Prostate gland (tissue), 2 donors: Measurements from ENCODE around the gene KCNJ18. TPM values are rescaled to one million over a fixed set of nuclear protein-coding genes. Genes with fewer than 3 reads are reported as not detected.
"Not testable (repeated sequence)": the region's sequence is repeated elsewhere in the genome, so short reads cannot be mapped to it uniquely, and the experiment has no call there.

Source experiments
- DNase-seq: peaks from one replicate; pipeline ENCODE4 v3.0.0-alpha.2; 2019; ENCODE audit warnings: low spot score
- H3K27ac ChIP-seq, 2 donors: fragments of 200-600 bp; sonication (generic); 2 replicates each; pipeline ENCODE4 v1.5.1; 2017 to 2019
- H3K27me3 ChIP-seq: fragments of 200-600 bp; sonication (generic); replicated peaks from 2 replicates; pipeline ENCODE4 v1.5.1; 2019; ENCODE audit not compliant: insufficient read depth
- H3K36me3 ChIP-seq, 2 donors: fragments of 200-600 bp; sonication (generic); 1 replicate in 1 of 2; 2 replicates in 1 of 2; pipeline versions ENCODE4 v1.5.1 to v1.8.1; 2017 to 2019
- H3K4me1 ChIP-seq: fragments of 200-600 bp; sonication (generic); replicated peaks from 2 replicates; pipeline ENCODE4 v1.5.1; 2019
- H3K4me3 ChIP-seq, 2 donors: fragments of 200-600 bp; sonication (generic); 2 replicates each; pipeline ENCODE4 v1.5.1; 2017 to 2019
- H3K9me3 ChIP-seq: fragments of 200-600 bp; sonication (generic); 2 replicates; pipeline ENCODE4 v1.5.1; 2017
- POLR2A ChIP-seq: fragments of 450-650 bp; IDR thresholded peaks from one replicate; pipeline ENCODE4 v1.6.1; 2016; ENCODE audit warnings: antibody characterized with exemption, mild to moderate bottlenecking
- POLR2AphosphoS5 ChIP-seq: sonication (generic); formaldehyde crosslinking; IDR thresholded peaks from one replicate; pipeline ENCODE4 v1.6.1; 2017; ENCODE audit warnings: antibody characterized with exemption
- WGBS: methylation state at CpG from one replicate; pipeline ENCODE4 v1.1.5; 2018; 5-methylcytosine and 5-hydroxymethylcytosine counted together
- intact Hi-C: fragments of 100-400 bp; cut with DNase I; formaldehyde crosslinking; loops from one replicate; pipeline ENCODE4 v1.14.2; 2022
- total RNA-seq, 2 donors: library from RNA; depleted of rRNA; stranded (reverse); fragments of >200 nt; gene quantifications; one replicate each; pipeline ENCODE4 v1.1.0, GENCODE V29; 2016
- TF ChIP-seq, protein P1 (sequence below), 4 experiments: fragments of 200-600 bp in 2 of 4; fragments of 450-650 bp in 2 of 4; sonication (generic) in 2 of 4; IDR thresholded peaks; 1 replicate in 3 of 4; 2 replicates in 1 of 4; pipeline ENCODE4 v1.5.1; 2016 to 2019; ENCODE audit warnings: antibody characterized with exemption in 4 of 4, mild to moderate bottlenecking in 2 of 4, moderate library complexity in 2 of 4

The KCNJ18 gene
- total RNA-seq, 2 donors from 2014 or later: not detected

DNA sequence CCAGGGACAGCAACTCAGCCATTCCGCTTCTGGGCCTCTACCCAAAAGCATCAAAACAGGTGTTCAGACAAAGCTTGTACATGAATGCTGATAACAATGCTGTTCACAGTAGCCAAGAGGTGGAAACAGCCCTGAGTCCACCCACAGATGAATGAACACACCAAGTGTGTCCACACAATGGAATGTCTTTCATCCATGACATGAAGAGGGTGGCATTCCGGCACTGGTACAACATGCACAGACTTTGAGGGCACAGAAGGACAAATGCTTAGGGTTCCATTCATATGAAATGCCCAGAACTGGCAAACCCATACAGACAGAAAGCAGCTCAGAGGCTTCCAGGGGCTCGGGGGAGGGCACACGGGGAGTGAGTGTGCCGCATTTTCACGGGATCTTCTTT is 49.2 kb downstream of the KCNJ18 start:
- H3K4me1 ChIP-seq, H3K4me3 ChIP-seq, H3K27me3 ChIP-seq, H3K36me3 ChIP-seq, H3K27ac ChIP-seq, intact Hi-C loops, H3K9me3 ChIP-seq, DNase-seq: not testable (repeated sequence)
- WGBS: no CpG with 5 or more reads among the region's 6 CpGs

DNA sequence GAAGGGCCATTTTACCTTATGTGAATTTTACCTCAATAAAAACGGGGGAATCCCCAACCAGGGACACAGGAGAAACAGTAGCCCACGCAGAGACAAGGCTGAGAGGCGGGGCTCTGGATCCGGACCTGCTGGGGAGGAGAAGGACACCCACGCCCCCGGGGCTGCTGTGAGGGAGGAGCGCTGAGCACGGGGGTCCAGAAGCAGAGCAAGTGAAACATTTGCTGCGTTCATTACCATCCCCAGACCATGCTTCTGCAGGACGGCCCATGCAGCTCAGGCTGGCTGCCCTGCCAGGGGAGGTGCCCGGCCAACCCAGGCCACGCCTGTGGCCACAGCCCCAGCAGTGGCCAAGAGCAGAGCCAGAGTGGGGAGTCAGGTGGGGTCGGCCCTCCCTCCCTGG is 50.0 kb downstream of the KCNJ18 start:
- no peaks in the 10 kb centered on the region for H3K36me3 ChIP-seq
- H3K4me1 ChIP-seq: no peaks in the 10 kb centered on the region
- DNase-seq: no peak
- H3K27me3 ChIP-seq: no peaks in the 10 kb centered on the region
- no peak overlapping the region for H3K27ac ChIP-seq
- 64% methylated on average over 13 of the region's 13 CpGs for WGBS
- intact Hi-C loops: no loop called here
- H3K9me3 ChIP-seq: no peaks in the 10 kb centered on the region
- TF ChIP-seq, protein P1, sequence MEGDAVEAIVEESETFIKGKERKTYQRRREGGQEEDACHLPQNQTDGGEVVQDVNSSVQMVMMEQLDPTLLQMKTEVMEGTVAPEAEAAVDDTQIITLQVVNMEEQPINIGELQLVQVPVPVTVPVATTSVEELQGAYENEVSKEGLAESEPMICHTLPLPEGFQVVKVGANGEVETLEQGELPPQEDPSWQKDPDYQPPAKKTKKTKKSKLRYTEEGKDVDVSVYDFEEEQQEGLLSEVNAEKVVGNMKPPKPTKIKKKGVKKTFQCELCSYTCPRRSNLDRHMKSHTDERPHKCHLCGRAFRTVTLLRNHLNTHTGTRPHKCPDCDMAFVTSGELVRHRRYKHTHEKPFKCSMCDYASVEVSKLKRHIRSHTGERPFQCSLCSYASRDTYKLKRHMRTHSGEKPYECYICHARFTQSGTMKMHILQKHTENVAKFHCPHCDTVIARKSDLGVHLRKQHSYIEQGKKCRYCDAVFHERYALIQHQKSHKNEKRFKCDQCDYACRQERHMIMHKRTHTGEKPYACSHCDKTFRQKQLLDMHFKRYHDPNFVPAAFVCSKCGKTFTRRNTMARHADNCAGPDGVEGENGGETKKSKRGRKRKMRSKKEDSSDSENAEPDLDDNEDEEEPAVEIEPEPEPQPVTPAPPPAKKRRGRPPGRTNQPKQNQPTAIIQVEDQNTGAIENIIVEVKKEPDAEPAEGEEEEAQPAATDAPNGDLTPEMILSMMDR (IDR thresholded peaks at IDR 0.05): no peak
- TF ChIP-seq POLR2AphosphoS5 (no peak), POLR2A (no peak)
- H3K4me3 ChIP-seq: no peak overlapping the region

DNA sequence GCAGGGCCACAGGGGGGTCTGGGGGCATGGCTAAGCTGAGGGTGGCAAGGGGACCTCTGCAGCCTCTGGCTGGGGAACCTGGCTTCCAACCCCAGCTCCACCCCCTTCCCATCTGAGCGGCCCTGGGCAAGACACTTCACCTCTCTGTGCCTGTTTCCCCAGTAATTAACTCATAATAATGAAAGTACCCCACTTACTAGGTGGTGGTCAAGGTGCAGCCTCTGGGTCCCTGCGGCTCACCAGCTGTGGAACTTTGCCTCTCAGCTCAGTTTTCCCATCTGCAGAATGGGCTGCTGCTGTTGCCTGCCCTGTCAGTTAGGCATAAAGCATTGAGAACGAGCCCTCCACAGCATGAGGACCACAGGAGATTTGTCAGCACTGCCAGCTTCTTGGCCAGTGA is 51.8 kb downstream of the KCNJ18 start:
- H3K9me3 ChIP-seq, intact Hi-C loops, H3K4me3 ChIP-seq, H3K4me1 ChIP-seq, H3K36me3 ChIP-seq, DNase-seq, H3K27me3 ChIP-seq, H3K27ac ChIP-seq: not testable (repeated sequence)
- 77% methylated on average over 2 of the region's 3 CpGs for WGBS

DNA sequence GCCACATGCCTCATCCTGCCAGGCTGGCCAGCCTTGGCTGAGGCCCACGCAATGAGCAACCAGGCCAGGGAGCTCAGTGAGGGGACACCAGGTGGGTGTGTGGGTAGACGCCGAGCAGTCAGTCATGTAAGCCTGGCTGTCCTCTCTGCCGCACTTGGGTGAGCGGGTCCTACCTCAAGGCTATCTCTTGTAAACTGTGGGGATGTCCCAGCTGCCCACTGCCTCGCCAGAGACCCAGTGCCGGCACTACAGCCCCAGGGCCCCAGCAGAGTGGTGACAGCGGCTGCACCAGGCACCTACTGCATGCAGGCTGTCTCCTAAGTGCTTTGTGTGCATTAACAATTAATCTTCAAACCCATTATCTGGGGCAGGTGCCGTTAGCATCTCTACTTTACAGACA is 52.3 kb downstream of the KCNJ18 start:
- H3K27ac ChIP-seq, H3K27me3 ChIP-seq, H3K4me3 ChIP-seq, intact Hi-C loops, H3K4me1 ChIP-seq, H3K9me3 ChIP-seq, H3K36me3 ChIP-seq, DNase-seq: not testable (repeated sequence)
- WGBS: 100% methylated on average over 3 of the region's 9 CpGs

DNA sequence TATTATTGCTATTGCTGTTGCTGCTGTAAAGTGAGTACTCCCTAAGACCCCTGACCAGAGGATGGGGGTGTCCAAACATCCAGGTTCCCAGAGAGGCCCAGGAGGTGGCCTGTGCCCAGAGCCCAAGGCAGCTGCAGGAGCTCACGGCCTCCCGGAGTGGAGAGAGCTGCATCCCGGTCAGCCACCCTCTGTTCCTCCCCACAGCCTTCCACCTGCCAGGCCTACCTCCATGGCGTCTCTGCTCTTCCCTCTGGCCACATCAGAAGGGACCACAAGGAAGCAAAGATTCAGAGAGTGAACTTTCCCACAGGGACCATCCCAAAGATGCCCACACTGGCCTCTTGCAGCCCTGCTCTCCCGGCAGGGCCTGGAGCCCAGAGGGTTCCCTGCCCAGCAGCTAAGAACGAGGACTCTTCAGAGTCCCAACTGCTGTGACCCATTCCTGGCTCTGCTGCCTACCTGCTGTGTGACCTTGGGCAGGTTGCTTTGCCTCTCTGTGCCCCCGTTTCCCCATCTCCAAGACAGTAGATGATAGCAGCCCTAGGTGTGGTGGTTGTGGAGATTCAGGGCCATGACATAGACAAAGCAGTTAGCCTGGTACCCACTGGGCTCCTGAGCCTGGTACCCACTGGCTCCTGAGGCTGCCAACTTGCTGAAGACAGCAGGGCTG is 53.2 kb downstream of the KCNJ18 start:
- H3K4me1 ChIP-seq, H3K27me3 ChIP-seq, H3K4me3 ChIP-seq, H3K9me3 ChIP-seq, H3K27ac ChIP-seq, H3K36me3 ChIP-seq, DNase-seq, intact Hi-C loops: not testable (repeated sequence)
- WGBS: 66% methylated on average over 7 of the region's 7 CpGs

DNA sequence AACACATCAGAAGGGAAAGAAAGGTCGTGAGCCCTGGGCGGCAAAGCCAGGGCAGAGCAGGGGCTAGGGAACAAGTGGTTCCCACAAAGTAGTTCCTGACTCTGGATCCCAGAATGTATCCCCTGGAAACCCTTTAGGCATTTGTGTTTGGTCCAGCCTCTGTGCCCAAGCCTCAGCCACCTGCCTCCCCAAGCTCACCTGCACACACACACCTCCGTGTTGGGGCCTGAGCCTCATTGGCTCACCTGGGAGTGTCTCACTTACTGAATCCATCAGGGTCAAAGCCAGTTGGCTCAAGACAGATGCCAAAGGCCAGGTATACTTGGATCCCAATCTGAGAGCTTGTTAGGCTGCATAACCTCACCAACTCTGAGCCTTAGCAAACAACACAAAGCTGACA is 54.1 kb downstream of the KCNJ18 start:
- H3K4me3 ChIP-seq, intact Hi-C loops, DNase-seq, H3K36me3 ChIP-seq, H3K27ac ChIP-seq, H3K4me1 ChIP-seq, H3K9me3 ChIP-seq, H3K27me3 ChIP-seq: not testable (repeated sequence)
- WGBS: 75% methylated on average over 3 of the region's 3 CpGs

DNA sequence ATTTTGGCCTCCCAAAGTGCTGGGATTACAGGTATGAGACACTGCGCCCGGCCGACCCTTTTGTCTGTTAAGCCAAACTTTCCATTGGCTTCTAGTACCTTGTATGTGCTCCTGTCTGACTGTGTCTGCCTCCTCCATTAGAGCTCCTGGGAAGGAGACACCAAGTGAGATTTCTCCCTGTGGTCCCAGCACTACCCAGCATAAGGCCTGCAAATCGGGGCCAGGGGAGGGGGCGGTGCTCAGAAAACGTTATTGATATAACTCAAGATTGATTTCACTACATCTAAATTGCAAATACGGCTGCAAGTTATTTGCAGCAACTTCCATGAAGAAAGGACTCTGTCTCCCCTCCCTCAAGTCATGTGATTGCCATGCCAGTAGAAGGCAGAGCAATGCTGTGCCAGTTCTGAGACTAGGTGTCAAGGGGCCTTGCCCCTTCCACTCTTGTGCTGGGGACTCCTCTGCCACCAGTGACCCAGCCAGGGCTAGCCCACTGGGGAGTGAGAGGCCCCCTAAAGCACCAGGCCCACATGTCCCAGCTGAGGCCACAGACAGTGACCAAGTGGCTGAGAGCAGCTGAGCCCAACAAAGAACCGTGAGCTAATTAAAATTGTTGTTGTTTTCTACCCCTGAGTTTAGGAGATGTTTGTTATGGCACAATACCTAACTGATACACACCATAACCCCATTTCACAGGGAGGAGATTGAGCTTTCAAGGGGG is 55.0 kb downstream of the KCNJ18 start:
- DNase-seq, H3K4me3 ChIP-seq, H3K9me3 ChIP-seq, H3K27me3 ChIP-seq, intact Hi-C loops, H3K36me3 ChIP-seq, H3K27ac ChIP-seq, H3K4me1 ChIP-seq: not testable (repeated sequence)
- 84% methylated on average over 8 of the region's 8 CpGs for WGBS

DNA sequence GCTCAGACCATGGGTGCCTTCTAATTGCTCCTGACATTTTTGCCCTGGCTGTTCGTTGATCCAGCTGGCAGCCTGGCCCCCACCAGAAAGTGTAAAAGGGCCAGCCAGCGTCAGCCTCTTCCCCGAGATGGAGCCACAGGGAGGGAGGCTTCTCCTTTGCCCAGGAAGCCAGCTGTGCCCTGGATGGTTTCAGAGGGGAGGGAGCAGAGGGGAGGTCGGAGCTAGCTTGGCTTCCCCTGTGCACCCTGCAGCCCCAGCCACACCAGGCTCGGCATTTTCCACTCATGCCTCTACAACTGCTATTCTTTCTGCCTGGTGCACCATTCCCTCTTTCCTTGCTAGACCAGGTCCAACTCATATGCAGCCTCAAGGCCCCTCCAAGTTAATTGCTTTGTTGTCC is 56.4 kb downstream of the KCNJ18 start:
- H3K36me3 ChIP-seq: not testable (repeated sequence)
- WGBS: 68% methylated on average over 5 of the region's 5 CpGs

DNA sequence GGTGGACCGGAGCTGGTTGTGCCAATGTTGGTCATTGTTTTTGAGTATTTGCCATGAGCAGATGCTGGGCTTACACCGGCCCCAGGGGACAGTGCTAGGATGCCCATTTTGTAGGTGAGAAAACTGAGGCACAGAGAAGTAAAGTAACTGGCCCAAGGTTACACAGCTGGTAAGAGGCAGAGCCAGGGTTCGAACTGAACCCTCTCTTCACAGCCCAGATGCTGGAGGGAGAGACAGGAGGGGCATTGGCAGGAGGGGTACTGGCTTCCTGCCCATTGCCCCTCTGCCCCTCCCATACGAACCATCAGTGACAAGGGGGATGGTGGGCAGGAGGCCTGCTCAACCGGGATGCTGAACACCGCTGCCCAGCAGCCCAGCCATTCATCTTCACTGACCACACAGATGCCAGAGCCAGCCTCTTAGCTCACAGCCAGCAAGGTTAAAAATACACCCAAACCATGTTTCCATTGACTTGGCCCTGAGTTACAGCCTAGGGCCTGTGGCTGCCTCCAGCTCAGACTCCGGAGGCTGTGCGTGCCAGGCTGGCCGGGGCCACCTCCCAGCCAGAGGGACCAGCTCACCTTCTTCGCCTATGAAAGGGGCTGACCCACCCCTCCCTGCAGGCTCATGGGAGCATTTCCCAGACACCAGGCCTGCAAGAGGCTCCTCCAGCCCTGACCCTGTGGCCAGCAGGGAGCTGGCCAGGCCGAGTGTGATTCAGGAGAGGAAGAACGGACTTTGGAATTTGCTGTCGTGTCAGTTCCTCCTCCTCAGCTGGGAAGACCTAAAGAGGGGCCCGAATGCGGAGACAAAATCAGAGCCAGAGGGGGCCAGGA is 57.6 kb downstream of the KCNJ18 start:
- H3K27me3 ChIP-seq, H3K36me3 ChIP-seq, intact Hi-C loops, H3K27ac ChIP-seq, DNase-seq, H3K9me3 ChIP-seq, H3K4me3 ChIP-seq, H3K4me1 ChIP-seq: not testable (repeated sequence)
- WGBS: 80% methylated on average over 13 of the region's 15 CpGs

More for the DNA sequence above, 56.4 kb downstream of the KCNJ18 start:
- H3K4me1 ChIP-seq, H3K9me3 ChIP-seq, intact Hi-C loops, H3K27ac ChIP-seq, H3K4me3 ChIP-seq, H3K27me3 ChIP-seq, DNase-seq: not testable (repeated sequence)

DNA sequence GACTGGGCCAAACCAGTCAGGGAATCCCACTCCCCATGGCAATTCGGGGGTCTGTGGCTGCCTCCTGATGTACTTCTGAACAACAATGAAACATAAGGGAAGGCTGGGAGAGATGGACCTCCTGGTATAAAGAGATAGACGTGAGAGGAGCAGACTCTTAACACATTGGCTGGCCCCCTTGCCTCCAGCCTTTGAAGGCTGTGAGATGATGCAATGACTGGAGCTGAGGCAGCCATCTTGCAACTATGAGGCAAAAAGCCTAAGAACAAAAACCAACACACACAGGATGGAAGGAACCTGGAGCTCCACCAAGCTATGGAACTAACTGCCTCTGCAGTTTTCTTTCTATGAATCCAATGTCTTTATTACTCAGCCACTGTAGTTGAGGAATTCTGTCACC is 58.8 kb downstream of the KCNJ18 start:
- H3K9me3 ChIP-seq, H3K36me3 ChIP-seq, H3K4me3 ChIP-seq, intact Hi-C loops, H3K27ac ChIP-seq, DNase-seq, H3K27me3 ChIP-seq, H3K4me1 ChIP-seq: not testable (repeated sequence)
- WGBS: 49% methylated on average over 2 of the region's 2 CpGs
